ENCODE results near the gene FUZ. TPM values are rescaled to one million over a fixed set of nuclear protein-coding genes. Genes with fewer than 3 reads are reported as not detected.

The FUZ gene
- total and polyA plus RNA-seq, 2 donors (not counting 1 experiment from before 2014, with no cell fraction given), result 30.2 to 31.5 TPM

- H3K4me3 ChIP-seq (ENCODE audit: control extremely low read depth in 1 of 5, extremely low read depth in 1 of 5, insufficient read depth in 1 of 5, low read depth in 2 of 5, low read length in 4 of 5), result peak overlapping the region in 3 of 5 experiments; percentile 17 to 52 (median 39)
- ChIA-PET CTCF (interaction anchor here (0.7 to 0.9 kb wide), 4 partner anchors 21 to 747 kb away, joined by 3 read pairs; no protein-coding TSS in a partner anchor), POLR2A (interaction anchor here (0.6 to 2.3 kb wide), 14 partner anchors 9 to 1198 kb away, joined by 3 to 23 read pairs (median 5); partner anchors contain the start of genes AKT1S1, FUZ, MED25 and TBC1D17)
- H3K9ac ChIP-seq (ENCODE audit: low read length), result peak overlapping the region; percentile 44
- Mint-ChIP-seq H3K27me3 (no peaks in the 10 kb centered on the region), H3K9me3 (ENCODE audit: insufficient read depth) (no peaks in the 10 kb centered on the region), H3K27ac (peak overlapping the region; percentile 84), H3K4me3 (peak overlapping the region; percentile 58), H3K4me1 (peaks cover 47% of the 10 kb centered on the region)
- DNase-seq (peak; percentile 83), ATAC-seq (ENCODE audit: low read depth) (peak; percentile 99)
- peak overlapping the region; percentile 74 to 84 for H3K27ac ChIP-seq (ENCODE audit: low read length in 2 of 2)
- H4K20me1 ChIP-seq (ENCODE audit: control insufficient read depth, insufficient read depth, low read length, poor library complexity, severe bottlenecking), result no peaks in the 10 kb centered on the region
- no peaks in the 10 kb centered on the region for H3K27me3 ChIP-seq (replicated peaks in 1 of 4; ENCODE audit: control extremely low read depth in 1 of 4, control insufficient read depth in 3 of 4, insufficient read depth in 4 of 4, low read length in 3 of 4)
- no peak overlapping the region for H2AFZ ChIP-seq (ENCODE audit: insufficient read depth, low read depth, low read length, poor library complexity, severe bottlenecking)
- no peaks in the 10 kb centered on the region for H3K79me2 ChIP-seq (ENCODE audit: control insufficient read depth, insufficient read depth, low read length)
- H3K4me2 ChIP-seq (replicated peaks; ENCODE audit: low read depth, low read length, poor library complexity, severe bottlenecking), result peak overlapping the region; percentile 66
- H3K36me3 ChIP-seq (replicated peaks in 1 of 2; ENCODE audit: control extremely low read depth in 1 of 2, control insufficient read depth in 1 of 2, extremely low read depth in 1 of 2, insufficient read depth in 2 of 2, low read length in 1 of 2), result peaks cover 0 to 16% of the 10 kb centered on the region in 2 experiments
- H3K9me3 ChIP-seq (ENCODE audit: control extremely low read depth in 1 of 3, control insufficient read depth in 2 of 3, insufficient read depth in 1 of 3, low read length in 2 of 3), result no peaks in the 10 kb centered on the region
- peaks cover 37 to 51% of the 10 kb centered on the region in 2 donors for H3K4me1 ChIP-seq (ENCODE audit: control insufficient read depth in 2 of 2, insufficient read depth in 2 of 2, low read length in 2 of 2)
- WGBS (ENCODE audit: insufficient coverage), result 14% methylated on average over 1 of the region's 3 CpGs
- no peak for TF ChIP-seq EZH2 (IDR thresholded peaks at IDR 0.05; ENCODE audit: borderline replicate concordance, insufficient read depth, low read depth, low read length, poor library complexity, severe bottlenecking)
- TF ChIP-seq, protein P1, sequence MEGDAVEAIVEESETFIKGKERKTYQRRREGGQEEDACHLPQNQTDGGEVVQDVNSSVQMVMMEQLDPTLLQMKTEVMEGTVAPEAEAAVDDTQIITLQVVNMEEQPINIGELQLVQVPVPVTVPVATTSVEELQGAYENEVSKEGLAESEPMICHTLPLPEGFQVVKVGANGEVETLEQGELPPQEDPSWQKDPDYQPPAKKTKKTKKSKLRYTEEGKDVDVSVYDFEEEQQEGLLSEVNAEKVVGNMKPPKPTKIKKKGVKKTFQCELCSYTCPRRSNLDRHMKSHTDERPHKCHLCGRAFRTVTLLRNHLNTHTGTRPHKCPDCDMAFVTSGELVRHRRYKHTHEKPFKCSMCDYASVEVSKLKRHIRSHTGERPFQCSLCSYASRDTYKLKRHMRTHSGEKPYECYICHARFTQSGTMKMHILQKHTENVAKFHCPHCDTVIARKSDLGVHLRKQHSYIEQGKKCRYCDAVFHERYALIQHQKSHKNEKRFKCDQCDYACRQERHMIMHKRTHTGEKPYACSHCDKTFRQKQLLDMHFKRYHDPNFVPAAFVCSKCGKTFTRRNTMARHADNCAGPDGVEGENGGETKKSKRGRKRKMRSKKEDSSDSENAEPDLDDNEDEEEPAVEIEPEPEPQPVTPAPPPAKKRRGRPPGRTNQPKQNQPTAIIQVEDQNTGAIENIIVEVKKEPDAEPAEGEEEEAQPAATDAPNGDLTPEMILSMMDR (IDR thresholded peaks at IDR 0.05), result no peak
- intact Hi-C loops (cut with micrococcal nuclease), result loop anchor here (1.0 to 2.0 kb wide), 2 partner anchors 26 kb away; no protein-coding TSS in a partner anchor
Measured at GRCh38 chr19:49843265-49843664, 30.2 kb upstream of the FUZ start.

- ChIA-PET CTCF (no interaction called here), POLR2A (interaction anchor here (0.6 kb wide), 1 partner anchor 70 kb away, joined by 4 read pairs; no protein-coding TSS in a partner anchor)
- Histone ChIP-seq H3K4me3 (ENCODE audit: control extremely low read depth in 1 of 5, extremely low read depth in 1 of 5, insufficient read depth in 1 of 5, low read depth in 2 of 5, low read length in 4 of 5) (no peak overlapping the region), H3K4me1 (ENCODE audit: control insufficient read depth in 2 of 2, insufficient read depth in 2 of 2, low read length in 2 of 2) (peaks cover 33 to 41% of the 10 kb centered on the region in 2 donors), H3K9ac (ENCODE audit: low read length) (no peak overlapping the region), H4K20me1 (ENCODE audit: control insufficient read depth, insufficient read depth, low read length, poor library complexity, severe bottlenecking) (no peaks in the 10 kb centered on the region), H2AFZ (ENCODE audit: insufficient read depth, low read depth, low read length, poor library complexity, severe bottlenecking) (no peak overlapping the region), H3K27ac (ENCODE audit: low read length in 2 of 2) (no peak overlapping the region), H3K36me3 (replicated peaks in 1 of 2; ENCODE audit: control extremely low read depth in 1 of 2, control insufficient read depth in 1 of 2, extremely low read depth in 1 of 2, insufficient read depth in 2 of 2, low read length in 1 of 2) (peaks cover 0 to 39% of the 10 kb centered on the region in 2 experiments), H3K9me3 (ENCODE audit: control extremely low read depth in 1 of 3, control insufficient read depth in 2 of 3, insufficient read depth in 1 of 3, low read length in 2 of 3) (no peaks in the 10 kb centered on the region), H3K4me2 (replicated peaks; ENCODE audit: low read depth, low read length, poor library complexity, severe bottlenecking) (no peak overlapping the region), H3K27me3 (replicated peaks in 1 of 4; ENCODE audit: control extremely low read depth in 1 of 4, control insufficient read depth in 3 of 4, insufficient read depth in 4 of 4, low read length in 3 of 4) (no peaks in the 10 kb centered on the region), H3K79me2 (ENCODE audit: control insufficient read depth, insufficient read depth, low read length) (no peaks in the 10 kb centered on the region)
- no peak for ATAC-seq (ENCODE audit: low read depth)
- DNase-seq, result no peak
- no peaks in the 10 kb centered on the region for H3K9me3 Mint-ChIP-seq (ENCODE audit: insufficient read depth)
- intact Hi-C loops (cut with micrococcal nuclease), result no loop called here
- H3K4me3 Mint-ChIP-seq, result no peak overlapping the region
- TF ChIP-seq, protein P1 (IDR thresholded peaks at IDR 0.05), result no peak
- TF ChIP-seq EZH2 (IDR thresholded peaks at IDR 0.05; ENCODE audit: borderline replicate concordance, insufficient read depth, low read depth, low read length, poor library complexity, severe bottlenecking), result no peak
- peak overlapping the region; percentile 71 for H3K27ac Mint-ChIP-seq
- H3K4me1 Mint-ChIP-seq, result peaks cover 35% of the 10 kb centered on the region
- WGBS (ENCODE audit: insufficient coverage), result 96% methylated on average over 14 of the region's 17 CpGs
- H3K27me3 Mint-ChIP-seq, result no peaks in the 10 kb centered on the region
Measured at GRCh38 chr19:49840736-49841249, 27.7 kb upstream of the FUZ start.
